HG03342 (cell line): Measurements from ENCODE around the gene ADAMTS12.
"Not testable (repeated sequence)": the region's sequence is repeated elsewhere in the genome, so short reads cannot be mapped to it uniquely, and the experiment has no call there.

Experiments used
- ATAC-seq: cut with Tn5 transposase; IDR thresholded peaks from one replicate; pipeline ENCODE4 v1.9.1; 2021; ENCODE audit warnings: mild to moderate bottlenecking, moderate library complexity; ENCODE audit not compliant: unreplicated experiment

ADAMTS12 gene

GRCh38 chr5:33537240-33537639 lies 354.6 kb downstream of the ADAMTS12 start:
- no peak for ATAC-seq

GRCh38 chr5:33536802-33537201 lies 355.0 kb downstream of the ADAMTS12 start:
- ATAC-seq: no peak

- no peak for ATAC-seq
Observed at GRCh38 chr5:33531824-33532223, 360.0 kb downstream of the ADAMTS12 start.

GRCh38 chr5:33531037-33531298 lies 360.8 kb downstream of the ADAMTS12 start:
- ATAC-seq: no peak

GRCh38 chr5:33530183-33531036 lies 361.4 kb downstream of the ADAMTS12 start:
- ATAC-seq: no peak

GRCh38 chr5:33527696-33528095 lies 364.1 kb downstream of the ADAMTS12 start:
- ATAC-seq: no peak

- ATAC-seq: no peak
Observed at GRCh38 chr5:33526755-33527154, 365.0 kb downstream of the ADAMTS12 start.

GRCh38 chr5:33524476-33524875 lies 367.3 kb downstream of the ADAMTS12 start:
- no peak for ATAC-seq

GRCh38 chr5:33523208-33523771 lies 368.5 kb downstream of the ADAMTS12 start:
- no peak for ATAC-seq

- ATAC-seq: no peak
Observed at GRCh38 chr5:33516421-33516820, 375.4 kb downstream of the ADAMTS12 start.

GRCh38 chr5:33515366-33515765 lies 376.4 kb downstream of the ADAMTS12 start:
- not testable (repeated sequence) for ATAC-seq

GRCh38 chr5:33513462-33514185 lies 378.2 kb downstream of the ADAMTS12 start:
- ATAC-seq: no peak

- ATAC-seq: no peak
Observed at GRCh38 chr5:33509036-33509435, 382.8 kb downstream of the ADAMTS12 start.

GRCh38 chr5:33507426-33507825 lies 384.4 kb downstream of the ADAMTS12 start:
- ATAC-seq: no peak

- ATAC-seq: no peak
Observed at GRCh38 chr5:33504570-33504969, 387.2 kb downstream of the ADAMTS12 start.

GRCh38 chr5:33501899-33502298 lies 389.9 kb downstream of the ADAMTS12 start:
- no peak for ATAC-seq

GRCh38 chr5:33501260-33501659 lies 390.5 kb downstream of the ADAMTS12 start:
- ATAC-seq: no peak

GRCh38 chr5:33494466-33494865 lies 397.3 kb downstream of the ADAMTS12 start:
- ATAC-seq: no peak

- ATAC-seq: no peak
Observed at GRCh38 chr5:33491941-33492340, 399.8 kb downstream of the ADAMTS12 start.

GRCh38 chr5:33490071-33490665 lies 401.6 kb downstream of the ADAMTS12 start:
- no peak for ATAC-seq

- no peak for ATAC-seq
Observed at GRCh38 chr5:33489481-33490067, 402.2 kb downstream of the ADAMTS12 start.
